Neural cell (in vitro differentiated cells): Measurements from ENCODE around the gene SEMA3F. TPM values are rescaled to one million over a fixed set of nuclear protein-coding genes. Genes with fewer than 3 reads are reported as not detected.

ENCODE experiments used
- H2AFZ ChIP-seq: fragments of 200-600, 300-800 bp; sonication (generic), shearing (Covaris generic); 2 replicates; pipeline ENCODE4 v1.6.0; 2014; ENCODE audit warnings: low read depth, mild to moderate bottlenecking, antibody characterized with exemption, low read length, moderate library complexity
- H3F3A ChIP-seq: fragments of 200-600 bp; shearing (Covaris generic); 2 replicates; pipeline ENCODE4 v1.6.1; 2016; ENCODE audit warnings: mild to moderate bottlenecking, moderate library complexity, mixed read lengths, antibody characterized with exemption, low read length; ENCODE audit not compliant: insufficient read depth, poor library complexity, severe bottlenecking
- H3K27ac ChIP-seq: fragments of 200-600, 300-800 bp; sonication (generic), shearing (Covaris generic); 2 replicates; pipeline ENCODE4 v1.5.1; 2014; ENCODE audit warnings: mild to moderate bottlenecking, low read length, moderate library complexity
- H3K27me3 ChIP-seq: fragments of 300-800, 200-600 bp; sonication (generic), shearing (Covaris generic); 2 replicates; pipeline ENCODE4 v1.6.0; 2014; ENCODE audit warnings: mild to moderate bottlenecking, low read depth, low read length, moderate library complexity; ENCODE audit not compliant: insufficient read depth
- H3K36me3 ChIP-seq: fragments of 300-800, 200-600 bp; sonication (generic), shearing (Covaris generic); 2 replicates; pipeline ENCODE4 v1.5.1; 2014; ENCODE audit warnings: mild to moderate bottlenecking, antibody characterized with exemption, low read length, moderate library complexity; ENCODE audit not compliant: insufficient read depth
- H3K4me2 ChIP-seq: fragments of 300-800, 200-600 bp; sonication (generic), shearing (Covaris generic); 2 replicates; pipeline ENCODE4 v1.6.0; 2014; ENCODE audit warnings: mild to moderate bottlenecking, low read length
- H3K4me3 ChIP-seq: fragments of 300-800, 200-600 bp; sonication (generic), shearing (Covaris generic); 2 replicates; pipeline ENCODE4 v1.5.1; 2014; ENCODE audit warnings: mild to moderate bottlenecking, low read length, moderate library complexity
- H3K79me2 ChIP-seq: fragments of 200-600 bp; shearing (Covaris generic); replicated peaks from 2 replicates; pipeline ENCODE4 v1.6.0; 2014; ENCODE audit warnings: mild to moderate bottlenecking, low read length, moderate library complexity; ENCODE audit not compliant: insufficient read depth
- H3K9ac ChIP-seq: fragments of 300-800, 200-600 bp; sonication (generic), shearing (Covaris generic); 2 replicates; pipeline ENCODE4 v1.6.1; 2016; ENCODE audit warnings: mild to moderate bottlenecking, low read length, mixed read lengths
- H3K9me2 ChIP-seq: fragments of 200-600 bp; shearing (Covaris generic); 2 replicates; pipeline ENCODE4 v1.6.1; 2016; ENCODE audit warnings: mild to moderate bottlenecking, low read length, mixed read lengths; ENCODE audit not compliant: insufficient read depth
- H3K9me3 ChIP-seq: fragments of 200-600, 300-800 bp; sonication (generic), shearing (Covaris generic); 2 replicates; pipeline ENCODE4 v1.6.1; 2016; ENCODE audit warnings: mild to moderate bottlenecking, mixed run types, low read length, moderate library complexity, mixed read lengths
- H4K20me1 ChIP-seq: fragments of 200-600 bp; shearing (Covaris generic); 2 replicates; pipeline ENCODE4 v1.6.1; 2016; ENCODE audit warnings: mild to moderate bottlenecking, mixed run types; ENCODE audit not compliant: insufficient read depth
- EP300 ChIP-seq: fragments of 450-650 bp; conservative IDR thresholded peaks from 2 replicates; pipeline ENCODE4 v1.6.1; 2014; ENCODE audit warnings: antibody characterized with exemption, mild to moderate bottlenecking, moderate library complexity; ENCODE audit not compliant: poor library complexity, severe bottlenecking
- EZH2 ChIP-seq: fragments of 200-600, 300-800 bp; shearing (Covaris generic), sonication (generic); IDR thresholded peaks from 2 replicates; pipeline ENCODE4 v1.6.1; 2014; ENCODE audit warnings: antibody characterized with exemption, low read length, borderline replicate concordance, mild to moderate bottlenecking; ENCODE audit not compliant: insufficient read depth, poor library complexity, severe bottlenecking
- MXI1 ChIP-seq: fragments of 450-650 bp; conservative IDR thresholded peaks from 2 replicates; pipeline ENCODE4 v1.6.1; 2014; ENCODE audit warnings: antibody characterized with exemption, mild to moderate bottlenecking; ENCODE audit not compliant: poor library complexity, severe bottlenecking
- POLR2AphosphoS5 ChIP-seq: IDR thresholded peaks from 2 replicates; pipeline ENCODE4 v1.6.1; 2012
- RAD21 ChIP-seq: fragments of 450-650 bp; conservative IDR thresholded peaks from 2 replicates; pipeline ENCODE4 v1.6.1; 2014; ENCODE audit warnings: antibody characterized with exemption, mild to moderate bottlenecking, moderate library complexity
- SMC3 ChIP-seq: fragments of 450-650 bp; conservative IDR thresholded peaks from 2 replicates; pipeline ENCODE4 v1.6.1; 2014; ENCODE audit warnings: antibody characterized with exemption, mild to moderate bottlenecking, moderate library complexity; ENCODE audit not compliant: poor library complexity
- TAF1 ChIP-seq: IDR thresholded peaks from 2 replicates; pipeline ENCODE4 v1.6.1; 2012; ENCODE audit warnings: low read depth
- polyA plus RNA-seq: library from polyadenylated mRNA; depleted of rRNA; stranded (reverse); fragments of >200 nt; gene quantifications from 2 replicates; pipeline ENCODE4 v1.2.3, GENCODE V29; 2014
- TF ChIP-seq, protein P1 (sequence below): fragments of 450-650 bp; IDR thresholded peaks from 2 replicates; pipeline ENCODE4 v1.5.1; 2014; ENCODE audit warnings: antibody characterized with exemption, mild to moderate bottlenecking, moderate library complexity; ENCODE audit not compliant: poor library complexity, severe bottlenecking
- TF ChIP-seq, protein P2 (sequence below): IDR thresholded peaks from 2 replicates; pipeline ENCODE4 v1.6.1; 2012; ENCODE audit warnings: borderline replicate concordance

SEMA3F gene
- polyA plus RNA-seq, 1 donor from 2014 or later = 17.0 TPM

DNA sequence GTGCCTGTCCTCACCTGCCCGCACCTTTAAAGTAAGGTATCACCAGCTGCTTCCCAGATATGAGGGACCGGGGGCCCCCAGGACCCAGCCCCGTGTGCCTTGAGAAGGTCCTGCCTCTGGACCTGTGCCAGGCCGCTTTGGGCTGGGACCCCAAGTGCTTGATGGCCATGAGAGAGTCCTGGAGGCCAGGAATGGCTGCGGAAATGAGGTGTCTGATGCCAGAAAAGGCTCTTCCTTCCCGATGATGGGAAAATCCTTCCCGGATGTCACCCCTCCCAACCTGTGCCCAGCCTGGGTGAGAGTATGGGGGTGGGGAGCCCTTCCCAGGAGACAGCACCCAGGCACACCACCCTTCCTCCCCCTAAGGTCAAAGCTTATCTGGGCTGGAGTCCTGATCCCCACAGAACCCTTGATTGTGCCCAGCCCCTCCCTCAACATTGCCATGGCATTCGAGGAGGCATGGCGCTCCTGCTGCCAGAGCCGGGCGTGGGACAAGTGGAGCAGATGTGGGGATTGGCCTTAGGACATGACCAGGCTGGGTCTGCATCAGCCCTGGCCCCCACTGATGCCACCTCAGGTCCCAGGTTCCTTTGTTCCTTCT is 14.2 kb downstream of the SEMA3F start:
- H3K9me2 ChIP-seq = no peaks in the 10 kb centered on the region
- no peak overlapping the region for H3K4me2 ChIP-seq
- no peak overlapping the region for H3K4me3 ChIP-seq
- no peak overlapping the region for H2AFZ ChIP-seq
- no peaks in the 10 kb centered on the region for H3K9me3 ChIP-seq
- no peaks in the 10 kb centered on the region for H3F3A ChIP-seq
- H3K27ac ChIP-seq = no peak overlapping the region
- H4K20me1 ChIP-seq = no peaks in the 10 kb centered on the region
- TF ChIP-seq POLR2AphosphoS5 (no peak), TAF1 (no peak), SMC3 (no peak), EZH2 (no peak)
- TF ChIP-seq, protein P1, sequence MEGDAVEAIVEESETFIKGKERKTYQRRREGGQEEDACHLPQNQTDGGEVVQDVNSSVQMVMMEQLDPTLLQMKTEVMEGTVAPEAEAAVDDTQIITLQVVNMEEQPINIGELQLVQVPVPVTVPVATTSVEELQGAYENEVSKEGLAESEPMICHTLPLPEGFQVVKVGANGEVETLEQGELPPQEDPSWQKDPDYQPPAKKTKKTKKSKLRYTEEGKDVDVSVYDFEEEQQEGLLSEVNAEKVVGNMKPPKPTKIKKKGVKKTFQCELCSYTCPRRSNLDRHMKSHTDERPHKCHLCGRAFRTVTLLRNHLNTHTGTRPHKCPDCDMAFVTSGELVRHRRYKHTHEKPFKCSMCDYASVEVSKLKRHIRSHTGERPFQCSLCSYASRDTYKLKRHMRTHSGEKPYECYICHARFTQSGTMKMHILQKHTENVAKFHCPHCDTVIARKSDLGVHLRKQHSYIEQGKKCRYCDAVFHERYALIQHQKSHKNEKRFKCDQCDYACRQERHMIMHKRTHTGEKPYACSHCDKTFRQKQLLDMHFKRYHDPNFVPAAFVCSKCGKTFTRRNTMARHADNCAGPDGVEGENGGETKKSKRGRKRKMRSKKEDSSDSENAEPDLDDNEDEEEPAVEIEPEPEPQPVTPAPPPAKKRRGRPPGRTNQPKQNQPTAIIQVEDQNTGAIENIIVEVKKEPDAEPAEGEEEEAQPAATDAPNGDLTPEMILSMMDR = no peak
- H3K27me3 ChIP-seq = no peaks in the 10 kb centered on the region
- no peaks in the 10 kb centered on the region for H3K36me3 ChIP-seq
- H3K9ac ChIP-seq = no peak overlapping the region
- H3K79me2 ChIP-seq = no peaks in the 10 kb centered on the region

DNA sequence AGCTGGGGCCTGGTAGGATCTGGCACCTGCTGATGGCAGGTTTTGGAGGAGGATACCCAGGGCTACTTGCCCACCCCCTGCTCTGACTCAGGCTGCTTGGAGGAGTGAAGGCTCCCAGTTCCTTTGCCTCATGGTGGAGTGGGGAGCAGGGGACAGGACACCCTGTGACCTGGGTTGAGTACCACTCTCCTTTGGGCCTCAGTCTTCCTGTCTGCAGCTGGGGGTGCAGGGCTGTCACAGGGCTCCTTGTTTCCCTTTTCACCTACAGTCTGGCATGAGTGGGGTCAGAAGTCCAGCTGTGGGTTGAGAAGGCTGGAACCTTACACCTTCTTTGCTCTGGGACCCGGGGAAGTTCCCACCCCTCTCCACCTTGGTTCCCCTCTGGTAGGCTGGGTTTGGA is 14.7 kb downstream of the SEMA3F start:
- Histone ChIP-seq H2AFZ (no peak overlapping the region), H3K27ac (no peak overlapping the region)

More for the DNA sequence above, 14.7 kb downstream of the SEMA3F start:
- H3K4me3 ChIP-seq = no peak overlapping the region
- TF ChIP-seq TAF1 (no peak), EP300 (no peak), SMC3 (no peak), POLR2AphosphoS5 (no peak), EZH2 (no peak), MXI1 (no peak), RAD21 (no peak)
- TF ChIP-seq, protein P1 = no peak
- TF ChIP-seq, protein P2, sequence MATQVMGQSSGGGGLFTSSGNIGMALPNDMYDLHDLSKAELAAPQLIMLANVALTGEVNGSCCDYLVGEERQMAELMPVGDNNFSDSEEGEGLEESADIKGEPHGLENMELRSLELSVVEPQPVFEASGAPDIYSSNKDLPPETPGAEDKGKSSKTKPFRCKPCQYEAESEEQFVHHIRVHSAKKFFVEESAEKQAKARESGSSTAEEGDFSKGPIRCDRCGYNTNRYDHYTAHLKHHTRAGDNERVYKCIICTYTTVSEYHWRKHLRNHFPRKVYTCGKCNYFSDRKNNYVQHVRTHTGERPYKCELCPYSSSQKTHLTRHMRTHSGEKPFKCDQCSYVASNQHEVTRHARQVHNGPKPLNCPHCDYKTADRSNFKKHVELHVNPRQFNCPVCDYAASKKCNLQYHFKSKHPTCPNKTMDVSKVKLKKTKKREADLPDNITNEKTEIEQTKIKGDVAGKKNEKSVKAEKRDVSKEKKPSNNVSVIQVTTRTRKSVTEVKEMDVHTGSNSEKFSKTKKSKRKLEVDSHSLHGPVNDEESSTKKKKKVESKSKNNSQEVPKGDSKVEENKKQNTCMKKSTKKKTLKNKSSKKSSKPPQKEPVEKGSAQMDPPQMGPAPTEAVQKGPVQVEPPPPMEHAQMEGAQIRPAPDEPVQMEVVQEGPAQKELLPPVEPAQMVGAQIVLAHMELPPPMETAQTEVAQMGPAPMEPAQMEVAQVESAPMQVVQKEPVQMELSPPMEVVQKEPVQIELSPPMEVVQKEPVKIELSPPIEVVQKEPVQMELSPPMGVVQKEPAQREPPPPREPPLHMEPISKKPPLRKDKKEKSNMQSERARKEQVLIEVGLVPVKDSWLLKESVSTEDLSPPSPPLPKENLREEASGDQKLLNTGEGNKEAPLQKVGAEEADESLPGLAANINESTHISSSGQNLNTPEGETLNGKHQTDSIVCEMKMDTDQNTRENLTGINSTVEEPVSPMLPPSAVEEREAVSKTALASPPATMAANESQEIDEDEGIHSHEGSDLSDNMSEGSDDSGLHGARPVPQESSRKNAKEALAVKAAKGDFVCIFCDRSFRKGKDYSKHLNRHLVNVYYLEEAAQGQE = no peak
- H3K79me2 ChIP-seq = no peaks in the 10 kb centered on the region
- no peaks in the 10 kb centered on the region for H3K9me2 ChIP-seq
- H3K27me3 ChIP-seq = no peaks in the 10 kb centered on the region
- H4K20me1 ChIP-seq = no peaks in the 10 kb centered on the region
- H3K4me2 ChIP-seq = no peak overlapping the region
- no peak overlapping the region for H3K9ac ChIP-seq
- no peaks in the 10 kb centered on the region for H3K9me3 ChIP-seq
- no peaks in the 10 kb centered on the region for H3F3A ChIP-seq
- no peaks in the 10 kb centered on the region for H3K36me3 ChIP-seq
